Tibial nerve (tissue), 3 donors: ENCODE data around the gene TMEM238.

Source experiments
- CTCF ChIP-seq, 5 experiments: fragments of 200-600 bp in 3 of 5; fragments of 450-650 bp in 2 of 5; sonication (generic) in 3 of 5; IDR thresholded peaks; one replicate each; pipeline ENCODE4 v1.5.1; 2016 to 2019; ENCODE audit warnings: antibody characterized with exemption in 5 of 5, mild to moderate bottlenecking in 3 of 5, moderate library complexity in 2 of 5
- POLR2A ChIP-seq, 2 donors: fragments of 450-650 bp; IDR thresholded peaks; one replicate each; pipeline ENCODE4 v1.6.1; 2017; ENCODE audit warnings: antibody characterized with exemption in 2 of 2, mild to moderate bottlenecking in 2 of 2, moderate library complexity in 2 of 2

GRCh38 chr19:55406826-55407549, 22.9 kb upstream of the TMEM238 start:
- TF ChIP-seq POLR2A (IDR thresholded peaks at IDR 0.05) (no peak), CTCF (IDR thresholded peaks at IDR 0.05) (no peak)
